Peyer's patch (tissue), 4 donors: Measurements from ENCODE around the gene SYVN1.
"Not testable (repeated sequence)": the region's sequence is repeated elsewhere in the genome, so short reads cannot be mapped to it uniquely, and the experiment has no call there.

Experiments used
- CTCF ChIP-seq, 6 experiments: fragments of 450-650 bp in 4 of 6; fragments of 200-600 bp in 2 of 6; sonication (generic) in 1 of 6; IDR thresholded peaks; one replicate each; pipeline ENCODE4 v1.5.1; 2017 to 2019; ENCODE audit warnings: antibody characterized with exemption in 6 of 6, mild to moderate bottlenecking in 3 of 6, moderate library complexity in 1 of 6
- POLR2A ChIP-seq, 2 donors: fragments of 450-650 bp; IDR thresholded peaks; one replicate each; pipeline ENCODE4 v1.5.1; 2017; ENCODE audit warnings: antibody characterized with exemption in 2 of 2, mild to moderate bottlenecking in 2 of 2, moderate library complexity in 2 of 2

- TF ChIP-seq CTCF, POLR2A (IDR thresholded peaks at IDR 0.05): not testable (repeated sequence)
Measured at GRCh38 chr11:65118891-65119669, 15.2 kb downstream of the SYVN1 start.
